GM23248 (cell line): ENCODE data around the gene MCF2L.

Experiments used
- EZH2 ChIP-seq: fragments of 200-600 bp; sonication (generic); IDR thresholded peaks from 2 replicates; pipeline ENCODE4 v1.6.1; 2018; ENCODE audit warnings: antibody characterized with exemption, mild to moderate bottlenecking; ENCODE audit not compliant: insufficient read depth, poor library complexity, severe bottlenecking
- EZH2phosphoT487 ChIP-seq: fragments of 200-600 bp; sonication (generic); IDR thresholded peaks from 2 replicates; pipeline ENCODE4 v1.6.1; 2018; ENCODE audit warnings: antibody characterized with exemption, moderate library complexity, mild to moderate bottlenecking, low read depth; ENCODE audit not compliant: insufficient read depth

DNA sequence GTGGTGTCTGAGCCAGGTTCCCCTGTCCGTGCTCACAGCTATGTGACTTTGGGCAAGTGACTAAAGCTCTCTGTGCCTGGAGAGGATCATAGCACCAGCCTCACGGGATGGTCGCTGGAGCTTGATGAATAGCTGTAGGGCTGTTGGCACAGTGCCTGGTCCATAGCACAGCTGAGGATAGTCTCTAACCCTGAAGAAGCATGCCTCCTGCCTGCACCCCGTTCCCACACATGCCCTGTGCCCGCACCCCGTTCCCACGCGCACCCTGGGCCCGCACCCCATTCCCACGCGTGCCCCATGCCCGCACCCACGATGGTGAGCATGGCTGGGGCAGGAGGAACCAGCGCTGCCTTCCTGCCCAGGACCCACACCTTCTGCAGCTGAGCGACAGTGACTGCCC, 72.9 kb downstream of the MCF2L start:
- TF ChIP-seq EZH2 (no peak), EZH2phosphoT487 (no peak)
